HG03432 (cell line): ENCODE data around the gene RBM19.

Source experiments
- ATAC-seq: cut with Tn5 transposase; IDR thresholded peaks from one replicate; pipeline ENCODE4 v1.9.1; 2021; ENCODE audit warnings: mild to moderate bottlenecking, moderate library complexity; ENCODE audit not compliant: unreplicated experiment

The RBM19 gene

DNA sequence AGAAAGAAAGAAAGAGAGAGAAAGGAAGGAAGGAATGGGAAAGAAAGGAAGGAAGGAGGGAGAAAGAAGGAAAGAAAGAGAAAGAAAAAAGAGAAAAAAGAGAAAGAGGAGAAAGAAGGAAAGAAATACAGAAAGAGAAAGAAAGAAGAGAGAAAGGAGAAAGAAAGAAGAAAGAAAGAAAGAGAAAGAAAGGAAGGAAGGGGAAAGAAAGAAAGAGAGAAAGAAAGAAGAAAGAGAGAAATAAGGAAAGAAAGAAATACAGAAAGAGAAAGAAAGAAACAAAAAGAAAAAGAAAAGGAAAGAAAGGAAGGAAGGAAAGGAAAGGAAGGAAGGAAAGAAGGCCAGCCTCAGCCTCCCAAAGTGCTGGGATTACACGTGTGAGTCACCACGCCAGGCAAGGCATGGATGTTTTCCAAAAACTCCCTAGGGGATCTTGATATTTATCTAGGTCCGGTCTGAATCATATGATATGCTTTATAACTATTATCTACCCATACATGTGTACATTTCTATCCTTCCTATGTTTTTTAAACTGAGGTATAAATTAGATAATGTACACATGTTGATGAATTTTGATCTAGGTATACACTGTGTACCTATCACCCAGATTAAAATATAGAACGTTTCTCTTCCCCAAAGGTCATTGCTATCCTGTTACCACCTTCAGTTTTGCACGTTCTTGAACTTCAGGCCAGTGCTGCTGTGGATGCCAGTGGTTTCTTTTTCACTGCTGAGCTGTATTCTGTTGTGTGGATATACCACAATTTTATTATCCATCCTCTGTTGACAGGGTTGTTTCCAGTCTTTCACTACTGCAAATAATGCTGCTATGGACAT, 177.9 kb downstream of the RBM19 start:
- ATAC-seq = no peak

DNA sequence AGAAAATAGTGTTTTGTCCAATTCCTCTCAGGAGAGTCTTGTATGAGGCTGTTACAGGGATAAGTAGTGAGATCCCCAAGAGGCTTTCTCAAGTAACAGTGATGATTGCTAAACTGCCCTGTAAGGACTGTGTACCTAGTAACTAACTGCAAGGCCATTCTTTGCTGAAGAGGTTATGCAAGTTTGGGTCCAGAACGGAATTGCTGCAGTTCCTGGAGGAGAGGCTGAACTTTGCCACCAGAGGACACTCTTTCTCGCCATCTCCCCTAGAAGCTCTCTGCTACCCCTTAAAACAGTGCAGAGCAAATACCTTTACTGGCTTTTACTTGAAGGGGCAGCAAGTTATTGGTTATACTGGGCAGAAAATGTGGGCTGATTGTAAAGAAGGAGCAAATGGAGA, 180.0 kb downstream of the RBM19 start:
- ATAC-seq = no peak

DNA sequence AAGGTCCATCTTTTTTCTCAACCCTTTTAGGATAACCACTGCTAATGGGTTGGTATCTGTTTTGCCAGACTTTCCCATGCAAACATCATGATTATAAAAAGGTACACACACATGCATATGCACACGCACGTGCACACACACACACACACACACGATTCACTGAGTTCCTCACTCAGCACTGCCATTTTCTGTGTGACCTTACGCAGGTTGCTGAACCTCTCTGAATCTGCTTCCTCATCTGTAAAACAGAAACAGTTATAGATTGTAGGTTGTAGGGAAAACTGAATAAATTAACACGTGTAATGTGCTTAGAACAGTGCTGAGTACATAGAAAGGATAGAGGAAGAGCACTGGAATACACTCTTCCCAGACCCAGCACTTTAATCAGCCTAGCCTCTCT, 182.3 kb downstream of the RBM19 start:
- ATAC-seq = no peak

DNA sequence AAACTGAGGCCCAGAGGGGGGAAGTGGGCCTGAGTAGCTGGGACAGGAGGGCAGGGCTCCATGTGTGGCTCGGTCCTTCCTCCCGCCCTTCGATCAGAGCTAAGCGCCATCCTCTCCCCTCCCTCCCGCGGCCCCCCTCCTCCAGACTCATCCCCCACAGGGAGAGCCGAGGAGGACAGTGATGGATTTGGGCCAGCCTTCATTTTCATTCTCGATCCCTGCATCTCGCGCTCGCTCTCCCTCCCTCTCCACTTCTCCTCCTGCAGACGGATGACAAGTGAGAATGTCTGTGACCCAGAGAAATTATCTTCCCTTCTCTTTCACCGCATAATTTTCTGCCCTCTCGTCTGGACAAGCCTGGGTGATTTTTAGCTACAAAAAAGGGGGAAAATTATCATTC, 183.3 kb downstream of the RBM19 start:
- no peak for ATAC-seq

DNA sequence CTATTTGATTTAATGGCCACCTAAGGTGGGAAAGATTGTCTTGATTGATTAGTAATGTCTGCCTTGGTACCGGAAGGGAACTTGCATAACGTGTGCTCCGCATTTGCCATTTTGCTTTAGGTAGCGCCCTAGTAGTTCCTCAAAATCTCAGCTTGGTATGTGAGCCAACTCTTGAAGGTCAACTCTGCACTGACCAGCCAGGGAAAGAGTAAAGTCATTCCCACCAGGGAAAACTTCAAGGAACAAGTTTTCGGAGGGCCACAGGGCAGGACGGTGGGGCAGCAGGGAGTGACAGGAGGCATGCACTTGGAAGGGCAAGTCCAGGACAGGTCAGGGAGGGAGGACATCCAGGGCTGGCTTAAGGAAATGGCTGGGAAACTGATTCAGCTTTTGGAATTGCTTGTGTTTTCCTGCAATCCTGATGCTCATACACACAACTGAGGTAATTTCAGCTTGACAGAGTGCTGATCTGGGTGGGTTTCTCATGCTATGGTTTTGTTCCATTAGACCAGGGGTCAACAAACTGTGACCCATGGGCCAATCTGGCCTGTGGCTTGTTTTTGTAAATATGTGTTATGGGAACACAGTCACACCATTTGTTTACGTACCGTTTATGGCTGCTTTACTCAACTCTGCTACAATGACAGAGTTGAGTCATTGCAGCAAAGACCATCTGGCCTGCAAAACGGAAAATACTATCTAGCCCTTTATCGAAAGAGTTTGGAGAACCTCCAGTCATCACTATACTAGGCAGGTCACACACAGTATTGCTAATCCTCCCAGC, 184.5 kb downstream of the RBM19 start:
- ATAC-seq = no peak

DNA sequence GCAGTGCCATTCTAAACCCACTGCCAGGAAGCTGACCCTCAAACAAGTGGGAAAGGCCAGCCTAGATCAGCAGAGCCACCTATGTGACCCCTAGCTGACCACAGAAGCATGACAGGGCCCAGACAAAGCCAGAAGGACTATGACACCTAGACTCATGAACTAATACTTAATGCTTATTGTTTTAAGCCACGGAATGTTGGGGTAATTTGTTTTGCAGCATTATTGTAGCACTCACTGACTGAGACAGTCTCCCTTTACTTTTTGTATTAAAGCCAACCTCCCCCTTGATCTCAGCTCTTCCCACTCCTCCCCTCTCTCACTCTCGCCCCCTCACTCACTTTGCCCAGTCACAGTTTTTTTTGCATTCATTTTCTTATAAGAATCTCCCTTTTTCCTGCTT, 186.4 kb downstream of the RBM19 start:
- ATAC-seq = no peak

DNA sequence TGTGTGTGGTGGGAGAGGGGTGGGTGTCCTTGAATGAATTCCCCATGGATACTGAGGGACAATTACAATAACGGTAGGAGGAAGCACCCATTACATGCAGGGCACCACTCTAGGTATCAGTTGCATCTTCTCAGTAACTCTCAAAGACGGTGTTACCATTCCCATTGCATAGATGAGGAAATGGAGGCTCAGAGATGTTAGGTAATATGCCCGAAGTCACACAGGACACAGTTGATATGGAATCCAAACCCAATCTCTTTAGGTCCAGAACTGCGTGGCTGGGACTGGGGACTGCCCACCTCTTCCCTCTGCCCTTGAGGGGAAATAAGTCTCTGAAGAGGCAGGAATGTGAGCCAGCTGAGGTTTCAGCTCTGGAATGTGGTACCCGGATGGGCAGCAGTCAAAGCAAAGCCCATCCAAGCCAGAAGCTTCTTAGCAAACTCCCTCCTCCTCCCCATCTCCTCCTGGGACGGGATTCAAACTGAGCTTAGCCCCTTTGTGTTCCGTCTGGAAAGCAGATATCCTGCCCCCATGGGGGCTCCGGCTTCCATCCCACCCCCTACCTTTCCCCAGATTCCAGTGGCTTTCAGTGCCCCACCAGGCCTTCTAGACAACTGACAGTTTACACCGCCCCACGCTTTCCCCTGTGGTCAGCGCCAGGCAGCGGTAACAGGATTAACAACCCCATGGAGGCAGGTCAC, 187.5 kb downstream of the RBM19 start:
- no peak for ATAC-seq

DNA sequence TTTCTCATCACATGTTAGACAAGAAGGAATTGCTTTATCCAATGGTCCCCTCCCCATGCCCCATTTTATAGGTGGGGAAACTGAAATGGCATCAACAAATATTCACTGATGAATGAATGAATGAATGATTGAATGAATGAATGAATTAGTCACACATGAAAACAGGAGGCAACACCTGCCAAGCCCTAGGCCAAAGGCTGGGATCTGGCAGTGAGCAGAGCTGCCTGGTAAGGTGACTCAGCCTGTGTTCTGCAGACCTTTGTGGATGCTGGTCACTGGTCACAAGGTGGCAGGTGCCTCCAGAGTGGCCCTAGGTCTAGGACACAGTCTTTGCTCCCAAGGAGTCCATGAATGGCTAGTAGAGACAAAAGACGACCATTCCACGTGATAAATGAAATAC, 188.4 kb downstream of the RBM19 start:
- no peak for ATAC-seq

DNA sequence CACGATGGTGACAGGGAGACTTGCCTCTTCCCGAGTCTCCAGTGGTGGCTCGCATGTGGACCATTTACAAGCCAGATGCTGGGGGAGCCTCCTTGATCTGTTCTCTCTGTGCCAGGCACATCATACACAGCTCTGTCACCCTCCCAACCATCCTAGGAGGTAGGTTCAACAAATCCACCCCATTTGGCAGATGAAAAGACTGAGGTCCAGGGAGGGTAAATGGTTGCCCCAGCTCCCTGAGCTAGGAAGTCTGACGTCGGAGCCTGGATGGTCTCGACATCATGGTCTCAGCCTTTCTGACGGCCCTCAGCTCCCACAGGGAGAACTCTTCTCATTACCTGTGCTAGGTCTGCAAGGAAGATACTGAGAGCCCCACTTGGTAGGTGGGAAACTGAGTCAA, 189.6 kb downstream of the RBM19 start:
- ATAC-seq = no peak

DNA sequence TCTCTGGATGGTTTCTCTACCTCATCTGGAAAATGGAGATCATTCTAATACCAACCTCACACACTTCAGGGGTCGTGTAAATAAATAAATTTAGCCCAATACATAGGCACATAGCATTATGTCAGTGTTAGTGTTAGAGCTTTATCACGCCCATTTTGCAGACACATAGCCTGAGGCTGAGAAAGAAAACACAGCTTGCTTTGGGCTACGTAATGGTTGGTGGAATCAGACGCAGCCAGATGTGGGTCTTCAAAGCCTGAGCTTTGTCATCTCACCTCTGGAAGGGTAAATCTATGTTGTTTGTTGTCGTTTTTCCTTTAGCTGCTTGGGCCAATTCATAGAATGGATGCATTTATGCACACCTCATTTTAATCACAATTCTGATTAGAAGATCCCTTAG, 191.6 kb downstream of the RBM19 start:
- ATAC-seq = no peak

DNA sequence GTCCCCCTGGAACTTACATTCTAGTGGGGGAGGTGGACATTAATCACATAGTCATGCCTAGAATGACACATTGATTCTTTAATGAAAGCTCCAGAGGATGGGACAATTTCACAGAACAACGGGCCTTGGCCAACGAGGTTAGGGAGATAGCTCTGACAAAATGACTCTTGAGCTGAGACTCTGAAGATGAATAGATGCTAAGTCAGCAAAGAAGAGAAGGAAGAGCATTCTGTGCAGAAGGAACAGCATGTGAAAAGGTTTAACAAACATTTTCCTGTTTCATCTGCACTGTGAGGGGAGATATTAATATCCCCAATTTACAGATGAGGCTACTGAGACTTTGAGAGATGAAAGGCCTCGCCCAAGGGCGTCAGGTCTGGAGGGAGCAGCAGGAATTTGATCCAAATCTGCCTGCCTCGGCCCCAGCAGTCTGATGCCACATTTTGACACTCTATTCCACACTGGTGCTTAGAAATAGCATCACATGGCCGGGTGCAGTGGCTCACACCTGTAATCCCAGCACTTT, 193.6 kb downstream of the RBM19 start:
- no peak for ATAC-seq

DNA sequence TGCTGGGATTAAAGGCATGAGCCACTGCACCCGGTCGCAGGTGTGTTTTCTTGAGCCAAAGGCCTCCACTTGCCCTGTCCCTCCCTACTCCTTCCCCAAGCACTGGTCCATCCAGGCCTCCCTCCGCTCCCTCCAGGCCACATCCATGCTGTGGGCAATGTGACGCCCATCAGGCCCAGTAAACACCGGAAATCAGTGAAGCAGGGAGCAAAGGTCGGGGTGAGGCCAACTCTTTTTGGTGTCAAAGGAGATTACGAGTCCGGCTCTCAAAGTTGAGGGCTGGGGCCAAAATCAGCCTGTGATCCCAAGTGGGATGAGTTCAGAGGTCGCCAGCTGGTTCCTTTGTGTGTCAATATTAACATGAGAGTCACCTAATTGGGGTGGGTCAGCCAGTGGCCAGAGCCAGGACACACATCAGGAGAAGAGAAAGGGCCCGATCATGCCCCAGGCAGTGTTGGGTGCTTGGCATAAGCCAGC, 195.7 kb downstream of the RBM19 start:
- no peak for ATAC-seq

DNA sequence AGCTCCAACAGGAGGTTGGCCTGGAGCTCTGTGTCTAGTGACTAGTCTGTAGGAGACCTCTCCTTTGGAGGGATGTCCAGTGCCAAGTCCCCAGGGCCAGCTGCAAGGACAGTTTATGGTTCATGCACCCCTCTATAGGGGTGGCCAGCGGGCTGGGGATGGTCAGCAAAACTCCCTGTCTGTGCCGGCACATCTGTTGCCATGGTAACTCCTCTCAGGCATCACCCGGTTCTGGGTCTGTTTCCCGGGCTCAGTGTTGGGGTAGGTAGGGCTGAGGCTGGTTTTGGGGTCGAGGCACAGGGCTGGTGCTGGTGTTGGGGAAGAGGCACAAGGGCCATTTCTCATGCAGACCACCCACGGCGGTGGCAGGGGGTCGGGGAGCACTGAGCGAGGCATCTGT, 196.8 kb downstream of the RBM19 start:
- no peak for ATAC-seq

DNA sequence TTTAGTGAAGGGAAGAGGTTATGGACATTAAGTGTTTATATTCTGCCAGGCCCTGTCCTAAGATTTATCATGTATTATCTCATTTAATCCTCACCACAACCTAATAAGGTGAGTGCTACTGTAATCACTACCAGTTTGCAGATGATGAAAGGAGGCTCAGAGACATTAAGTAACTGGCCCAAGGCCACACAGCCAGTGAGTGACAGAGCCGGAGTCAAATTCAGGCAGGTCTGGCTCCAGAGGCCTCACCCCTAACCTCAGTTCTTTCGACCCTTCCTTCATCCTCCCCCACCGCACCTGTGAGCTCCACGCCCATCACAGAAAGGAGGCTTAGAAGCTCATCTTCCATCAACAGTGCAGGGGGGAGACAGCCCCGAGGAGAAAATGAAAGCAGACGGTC, 197.3 kb downstream of the RBM19 start:
- ATAC-seq = no peak

DNA sequence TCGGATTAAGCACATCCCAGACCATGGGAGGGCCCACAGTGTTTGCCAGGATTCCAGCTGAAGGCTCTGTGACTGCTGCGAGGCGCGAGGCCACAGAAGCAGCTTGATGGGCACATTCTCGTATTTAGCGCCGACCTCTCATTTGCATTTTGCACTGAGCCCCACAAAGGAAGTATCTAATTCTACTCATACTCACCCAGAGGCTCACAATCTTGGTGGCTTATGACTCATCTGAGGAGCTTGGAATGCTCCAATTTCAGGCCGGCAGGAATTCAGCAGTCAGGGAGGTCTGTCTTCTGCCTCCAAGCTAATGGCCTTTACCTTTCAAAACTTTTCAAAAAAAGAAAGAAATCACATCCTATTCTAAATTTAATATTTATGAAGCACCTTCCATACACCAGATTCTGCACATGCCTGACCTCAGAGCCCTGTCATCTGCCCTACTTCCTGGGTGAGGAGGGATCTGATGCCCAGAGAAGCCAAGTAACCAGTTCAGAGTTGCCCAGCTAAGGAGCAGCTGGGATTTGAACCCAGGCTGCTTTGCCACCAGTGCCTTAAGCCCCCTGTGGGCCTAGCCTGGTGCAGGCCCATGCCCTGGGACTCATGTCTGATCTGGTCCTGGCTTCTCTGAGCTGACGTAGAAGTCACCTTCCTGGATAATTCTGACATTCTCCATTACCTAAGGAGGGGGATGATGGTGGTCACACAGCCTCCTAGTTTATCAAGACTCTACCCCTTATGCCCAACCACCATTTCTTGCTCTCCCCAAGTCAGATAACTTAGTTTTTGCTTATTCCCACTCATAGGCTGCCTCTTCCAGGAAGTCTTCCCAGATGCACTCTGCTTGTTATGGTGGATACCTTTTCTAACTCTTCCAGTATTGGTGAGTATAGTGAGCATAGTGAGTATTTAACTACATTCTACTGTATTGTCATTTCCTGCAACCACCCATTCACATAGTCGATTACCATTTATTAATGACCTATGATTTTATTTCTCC, 198.9 kb downstream of the RBM19 start:
- ATAC-seq = no peak
